Activated naive CD8-positive, alpha-beta T cell treated with anti-CD3 and anti-CD28 coated beads, Interleukin-2, amount 50 U/mL, for 24 hours (primary cell): ENCODE data around the gene RNF225.
"Not testable (repeated sequence)": the region's sequence is repeated elsewhere in the genome, so short reads cannot be mapped to it uniquely, and the experiment has no call there.

Experiments used
- ATAC-seq: fragments of 150-1000 bp; cut with Tn5 transposase; one replicate; pipeline ENCODE4 v1.10.0; 2021
- DNase-seq: peaks from one replicate; pipeline ENCODE4 v3.0.0; 2021
- H3K27ac Mint-ChIP-seq: one replicate; pipeline ENCODE4 v1.8.0; 2021; ENCODE audit warnings: mild to moderate bottlenecking, mixed read lengths
- H3K27me3 Mint-ChIP-seq: one replicate; pipeline ENCODE4 v1.8.0; 2021; ENCODE audit warnings: mixed read lengths
- H3K36me3 Mint-ChIP-seq: one replicate; pipeline ENCODE4 v1.8.0; 2021; ENCODE audit warnings: low read depth, mixed read lengths
- H3K4me1 Mint-ChIP-seq: one replicate; pipeline ENCODE4 v1.8.0; 2021; ENCODE audit warnings: mixed read lengths
- H3K4me3 Mint-ChIP-seq: one replicate; pipeline ENCODE4 v1.8.0; 2021; ENCODE audit warnings: mild to moderate bottlenecking, moderate library complexity, mixed read lengths
- H3K9me3 Mint-ChIP-seq: one replicate; pipeline ENCODE4 v1.8.0; 2021; ENCODE audit warnings: mixed read lengths

RNF225 gene

GRCh38 chr19:58374200-58374599, 21.3 kb upstream of the RNF225 start:
- no peak for ATAC-seq
- no peaks in the 10 kb centered on the region for H3K36me3 Mint-ChIP-seq

GRCh38 chr19:58376724-58377123, 18.7 kb upstream of the RNF225 start:
- not testable (repeated sequence) for DNase-seq, H3K9me3 Mint-ChIP-seq, H3K4me3 Mint-ChIP-seq, ATAC-seq, H3K27ac Mint-ChIP-seq, H3K36me3 Mint-ChIP-seq, H3K27me3 Mint-ChIP-seq
- peaks cover 19% of the 10 kb centered on the region for H3K4me1 Mint-ChIP-seq

More at GRCh38 chr19:58374200-58374599, 21.3 kb upstream of the RNF225 start:
- Mint-ChIP-seq H3K27me3 (no peaks in the 10 kb centered on the region), H3K4me3 (no peak overlapping the region), H3K4me1 (peaks cover 4% of the 10 kb centered on the region), H3K9me3 (no peaks in the 10 kb centered on the region), H3K27ac (no peak overlapping the region)
- no peak for DNase-seq

- H3K4me1 Mint-ChIP-seq: peaks cover 28% of the 10 kb centered on the region
- no peak for ATAC-seq
- DNase-seq: no peak
- H3K27ac Mint-ChIP-seq: peak overlapping the region; percentile 96
- no peaks in the 10 kb centered on the region for H3K9me3 Mint-ChIP-seq
- H3K27me3 Mint-ChIP-seq: no peaks in the 10 kb centered on the region
- no peaks in the 10 kb centered on the region for H3K36me3 Mint-ChIP-seq
- peak overlapping the region; percentile 92 for H3K4me3 Mint-ChIP-seq
Measured at GRCh38 chr19:58379246-58379645, 16.2 kb upstream of the RNF225 start.

GRCh38 chr19:58380037-58380661, 15.3 kb upstream of the RNF225 start:
- DNase-seq: no peak
- peak overlapping the region; percentile 96 for H3K27ac Mint-ChIP-seq
- no peaks in the 10 kb centered on the region for H3K9me3 Mint-ChIP-seq
- H3K4me1 Mint-ChIP-seq: peaks cover 26% of the 10 kb centered on the region
- no peak for ATAC-seq
- H3K4me3 Mint-ChIP-seq: peak overlapping the region; percentile 92
- no peaks in the 10 kb centered on the region for H3K27me3 Mint-ChIP-seq
- H3K36me3 Mint-ChIP-seq: no peaks in the 10 kb centered on the region

GRCh38 chr19:58380662-58381459, 14.6 kb upstream of the RNF225 start, which contains the start of gene ZNF837:
TSS of gene ZNF837 (minus strand) at chr19:58381030. CDS start at chr19:58369332, 11,698 bp downstream.
- Mint-ChIP-seq H3K36me3 (no peaks in the 10 kb centered on the region), H3K27me3 (no peaks in the 10 kb centered on the region), H3K9me3 (no peaks in the 10 kb centered on the region), H3K27ac (peak within 1 kb of the TSS; percentile 96), H3K4me3 (peak within 1 kb of the TSS; percentile 92), H3K4me1 (peaks cover 33% of the 10 kb centered on the region)
- peak; percentile 95 for DNase-seq
- ATAC-seq: peak; percentile 87

GRCh38 chr19:58381460-58382212, 13.8 kb upstream of the RNF225 start:
- ATAC-seq: no peak
- peak overlapping the region; percentile 87 for H3K27ac Mint-ChIP-seq
- H3K9me3 Mint-ChIP-seq: no peaks in the 10 kb centered on the region
- H3K4me1 Mint-ChIP-seq: peaks cover 36% of the 10 kb centered on the region
- H3K4me3 Mint-ChIP-seq: peak overlapping the region; percentile 92
- H3K27me3 Mint-ChIP-seq: no peaks in the 10 kb centered on the region
- no peak for DNase-seq
- H3K36me3 Mint-ChIP-seq: no peaks in the 10 kb centered on the region

- DNase-seq (no peak), ATAC-seq (no peak)
- Mint-ChIP-seq H3K4me3 (peak overlapping the region; percentile 24), H3K9me3 (no peaks in the 10 kb centered on the region), H3K36me3 (peaks cover 13% of the 10 kb centered on the region), H3K27ac (no peak overlapping the region), H3K4me1 (peaks cover 48% of the 10 kb centered on the region), H3K27me3 (no peaks in the 10 kb centered on the region)
Measured at GRCh38 chr19:58382997-58383603, 12.4 kb upstream of the RNF225 start.

GRCh38 chr19:58385313-58385890, 10.1 kb upstream of the RNF225 start:
- Mint-ChIP-seq H3K36me3 (peaks cover 29% of the 10 kb centered on the region), H3K27ac (peak overlapping the region; percentile 99), H3K4me1 (peaks cover 55% of the 10 kb centered on the region), H3K27me3 (no peaks in the 10 kb centered on the region), H3K9me3 (no peaks in the 10 kb centered on the region), H3K4me3 (peak overlapping the region; percentile 98)
- DNase-seq (no peak), ATAC-seq (no peak)

DNA sequence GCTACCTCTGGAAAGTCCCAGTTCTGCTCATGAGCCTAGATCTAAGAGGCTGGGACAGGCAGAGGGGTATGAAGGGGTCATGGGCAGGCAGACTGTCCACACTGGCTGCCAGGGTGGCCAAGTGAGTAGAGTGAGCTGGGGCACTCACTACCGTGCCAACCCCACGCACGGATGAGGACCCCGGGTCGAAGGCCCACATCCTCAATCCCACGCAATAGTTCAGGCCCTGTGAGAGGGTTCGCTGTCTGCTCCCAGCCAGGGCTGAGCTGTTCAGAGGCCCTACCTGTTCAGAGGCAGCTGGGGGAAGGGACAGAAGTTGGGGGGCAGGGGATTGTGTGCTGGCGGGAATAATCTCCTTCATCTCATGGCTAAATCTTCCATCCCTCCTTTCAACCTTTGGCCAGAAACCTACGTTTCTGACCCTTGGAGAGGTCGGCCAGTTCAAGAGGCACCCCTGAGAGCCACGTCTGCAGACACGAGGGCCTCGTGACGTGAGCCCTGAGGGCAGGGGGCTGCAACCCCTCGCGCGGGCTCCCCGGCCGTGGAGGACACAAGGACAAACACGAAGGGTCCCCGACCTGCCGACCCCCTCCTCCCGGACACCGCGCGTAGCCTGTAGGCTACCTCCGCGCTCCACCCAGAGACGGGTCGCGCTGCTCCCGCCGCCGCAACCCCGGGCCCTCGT, 9.4 kb upstream of the RNF225 start:
- peaks cover 60% of the 10 kb centered on the region for H3K4me1 Mint-ChIP-seq
- ATAC-seq (no peak), DNase-seq (peak; percentile 49)
- peak overlapping the region; percentile 99 for H3K27ac Mint-ChIP-seq
- peak overlapping the region; percentile 98 for H3K4me3 Mint-ChIP-seq
- H3K27me3 Mint-ChIP-seq: no peaks in the 10 kb centered on the region
- no peaks in the 10 kb centered on the region for H3K9me3 Mint-ChIP-seq
- H3K36me3 Mint-ChIP-seq: peaks cover 35% of the 10 kb centered on the region

DNA sequence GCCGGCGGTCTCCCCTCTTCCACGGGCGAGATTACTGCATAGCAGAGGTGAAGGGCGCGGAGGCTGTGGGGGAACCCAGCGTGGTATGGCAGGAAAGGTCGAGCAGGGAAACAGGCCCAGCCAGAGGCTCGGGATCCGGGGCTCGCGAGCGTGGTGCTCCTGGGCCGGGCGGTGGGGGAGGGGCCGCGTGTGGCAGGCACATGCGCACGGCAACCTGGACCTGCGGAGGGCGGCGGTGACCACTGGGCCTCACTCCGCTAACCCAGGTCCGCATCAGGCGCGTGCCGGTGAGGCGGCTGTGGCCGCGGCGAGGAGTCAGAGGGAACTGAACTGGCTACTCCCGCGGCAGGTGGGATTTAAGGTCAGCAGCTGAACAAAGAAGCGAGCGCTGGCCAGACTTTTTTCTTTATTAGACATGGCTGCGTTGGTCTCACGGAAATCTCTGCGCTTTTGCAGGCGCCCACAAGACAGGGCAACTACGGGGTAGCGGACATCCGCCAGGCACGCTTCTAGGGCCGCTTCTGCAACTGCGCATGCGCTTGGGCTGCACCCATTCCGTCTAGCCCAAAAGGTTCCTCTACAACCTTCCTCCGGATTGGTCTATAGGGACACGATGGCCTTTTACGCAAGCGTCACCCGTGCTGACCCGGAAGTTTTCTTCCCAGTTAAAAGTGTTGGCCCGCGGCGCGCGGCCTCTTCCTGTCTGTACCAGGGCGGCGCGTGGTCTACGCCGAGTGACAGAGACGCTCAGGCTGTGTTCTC, 8.7 kb upstream of the RNF225 start, which contains the start of gene RPS5:
Gene RPS5 (plus strand): TSS at position 694 of the 762 bp plus-strand sequence. CDS start 869 bp downstream, outside the sequence.
- H3K4me1 Mint-ChIP-seq: peaks cover 60% of the 10 kb centered on the region

DNA sequence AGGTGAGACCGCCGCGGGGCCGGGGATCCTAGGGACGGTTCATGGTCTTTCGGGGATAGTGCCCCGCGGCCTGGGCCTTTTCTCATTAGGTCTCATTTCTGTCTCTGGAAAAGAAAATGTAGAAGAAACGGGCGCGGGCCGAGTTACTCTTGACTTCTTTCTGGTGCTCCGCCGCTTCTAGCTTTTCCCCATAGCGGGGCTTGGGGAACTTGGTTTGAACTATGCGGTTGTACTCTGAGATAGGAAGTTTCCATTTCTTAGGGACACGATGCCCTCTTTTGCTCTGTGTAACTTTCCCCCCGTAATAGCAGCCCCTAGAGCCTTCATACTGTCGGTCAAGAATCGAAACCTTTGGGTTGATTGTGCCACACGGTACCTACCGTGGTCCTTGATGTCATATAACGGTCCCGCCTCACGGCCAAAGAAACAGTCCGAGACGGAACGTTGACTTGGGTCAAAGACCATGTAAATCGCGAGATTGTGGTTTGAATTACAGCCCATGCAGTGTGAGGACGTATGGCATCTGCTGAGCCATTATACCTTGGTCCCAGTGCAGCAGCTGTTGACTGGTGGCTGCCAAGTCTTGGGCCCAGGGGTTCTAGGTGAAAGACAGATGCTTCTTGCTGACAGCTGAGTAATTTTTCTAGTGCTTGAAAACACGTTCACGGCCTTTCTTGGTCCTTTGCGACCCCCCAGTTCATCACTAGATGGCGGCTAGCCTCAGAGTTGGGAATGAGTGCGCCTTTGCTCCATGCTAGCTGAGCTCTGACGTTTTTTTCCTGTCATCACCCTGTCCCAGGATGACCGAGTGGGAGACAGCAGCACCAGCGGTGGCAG, 7.9 kb upstream of the RNF225 start:
- Mint-ChIP-seq H3K27me3 (no peaks in the 10 kb centered on the region), H3K27ac (peak overlapping the region; percentile 99), H3K36me3 (peaks cover 48% of the 10 kb centered on the region), H3K9me3 (no peaks in the 10 kb centered on the region), H3K4me1 (peaks cover 57% of the 10 kb centered on the region), H3K4me3 (peak overlapping the region; percentile 98)
- ATAC-seq (no peak), DNase-seq (no peak)

More for the DNA sequence above, 8.7 kb upstream of the RNF225 start, which contains the start of gene RPS5:
- Mint-ChIP-seq H3K36me3 (peaks cover 41% of the 10 kb centered on the region), H3K27me3 (no peaks in the 10 kb centered on the region), H3K4me3 (peak within 1 kb of the TSS; percentile 98), H3K27ac (peak within 1 kb of the TSS; percentile 99), H3K9me3 (no peaks in the 10 kb centered on the region)
- ATAC-seq (peak; percentile 93), DNase-seq (peak; percentile 94)

GRCh38 chr19:58388175-58388526, 7.3 kb upstream of the RNF225 start:
- Mint-ChIP-seq H3K4me3 (peak overlapping the region; percentile 98), H3K9me3 (no peaks in the 10 kb centered on the region), H3K4me1 (peaks cover 55% of the 10 kb centered on the region), H3K27ac (peak overlapping the region; percentile 99), H3K27me3 (no peaks in the 10 kb centered on the region), H3K36me3 (peaks cover 54% of the 10 kb centered on the region)
- ATAC-seq (no peak), DNase-seq (no peak)
